ENCODE measurements around the gene PEAR1. TPM values are rescaled to one million over a fixed set of nuclear protein-coding genes. Genes with fewer than 3 reads are reported as not detected.

The PEAR1 gene
- total and polyA plus RNA-seq, 8 donors = 1.2 to 16.3 (median 2.7) TPM

- Histone ChIP-seq H3K4me3 (no peak overlapping the region), H3K9me3 (no peaks in the 10 kb centered on the region), H3K4me1 (no peaks in the 10 kb centered on the region), H3K36me3 (no peaks in the 10 kb centered on the region), H3K27me3 (peaks cover 0 to 53% (median 10%) of the 10 kb centered on the region in 3 donors), H3K27ac (no peak overlapping the region)
- no peak for TF ChIP-seq EP300 (IDR thresholded peaks at IDR 0.05)
- intact Hi-C loops (cut with DNase I; ENCODE audit: low total_unique reads) = no loop called here
- no peak for DNase-seq
- 76 to 89% (median 78%) methylated on average over 9 of the region's 9 CpGs for WGBS, 5 donors
Measured at GRCh38 chr1:156869455-156869854, 24.1 kb upstream of the PEAR1 start.

- H3K9me3 ChIP-seq = no peaks in the 10 kb centered on the region
- H3K27ac ChIP-seq = no peak overlapping the region
- 91 to 94% (median 93%) methylated on average over 16 to 18 of the region's 18 CpGs for WGBS, 5 donors
- no peak for TF ChIP-seq CTCF (IDR thresholded peaks at IDR 0.05)
- no peak for TF ChIP-seq POLR2A (IDR thresholded peaks at IDR 0.05)
- TF ChIP-seq POLR2AphosphoS5 (IDR thresholded peaks at IDR 0.05) = no peak
- TF ChIP-seq EP300 (IDR thresholded peaks at IDR 0.05) = no peak
- no peak overlapping the region for H3K4me3 ChIP-seq
- DNase-seq = no peak
- H3K36me3 ChIP-seq = no peaks in the 10 kb centered on the region
- intact Hi-C loops (cut with DNase I; ENCODE audit: low total_unique reads) = no loop called here
- peaks cover 0 to 55% (median 15%) of the 10 kb centered on the region in 3 donors for H3K27me3 ChIP-seq
- H3K4me1 ChIP-seq = no peaks in the 10 kb centered on the region
Measured at GRCh38 chr1:156873659-156874058, 19.9 kb upstream of the PEAR1 start.

GRCh38 chr1:156874142-156874541, 19.4 kb upstream of the PEAR1 start:
- WGBS, 5 donors = 72 to 89% (median 79%) methylated on average over 5 of the region's 5 CpGs
- TF ChIP-seq POLR2A (IDR thresholded peaks at IDR 0.05) (no peak), EP300 (IDR thresholded peaks at IDR 0.05) (no peak), CTCF (IDR thresholded peaks at IDR 0.05) (no peak), POLR2AphosphoS5 (IDR thresholded peaks at IDR 0.05) (no peak)
- H3K36me3 ChIP-seq = no peaks in the 10 kb centered on the region
- intact Hi-C loops (cut with DNase I; ENCODE audit: low total_unique reads) = no loop called here
- H3K27me3 ChIP-seq = peaks cover 0 to 60% (median 15%) of the 10 kb centered on the region in 3 donors
- H3K4me1 ChIP-seq = no peaks in the 10 kb centered on the region
- no peaks in the 10 kb centered on the region for H3K9me3 ChIP-seq
- no peak for DNase-seq
- no peak overlapping the region for H3K4me3 ChIP-seq
- H3K27ac ChIP-seq = no peak overlapping the region

GRCh38 chr1:156874572-156875340, 18.8 kb upstream of the PEAR1 start:
- intact Hi-C loops (cut with DNase I; ENCODE audit: low total_unique reads) = no loop called here
- Histone ChIP-seq H3K4me3 (no peak overlapping the region), H3K9me3 (no peaks in the 10 kb centered on the region), H3K27ac (no peak overlapping the region), H3K27me3 (peaks cover 0 to 66% (median 15%) of the 10 kb centered on the region in 3 donors), H3K4me1 (no peaks in the 10 kb centered on the region), H3K36me3 (no peaks in the 10 kb centered on the region)
- WGBS, 5 donors = 71 to 80% (median 78%) methylated on average over 16 of the region's 16 CpGs
- no peak for TF ChIP-seq POLR2A (IDR thresholded peaks at IDR 0.05)
- TF ChIP-seq POLR2AphosphoS5 (IDR thresholded peaks at IDR 0.05) = no peak
- TF ChIP-seq CTCF (IDR thresholded peaks at IDR 0.05) = no peak
- no peak for TF ChIP-seq EP300 (IDR thresholded peaks at IDR 0.05)
- DNase-seq = no peak

GRCh38 chr1:156875341-156875615, 18.2 kb upstream of the PEAR1 start:
- H3K4me1 ChIP-seq = no peaks in the 10 kb centered on the region
- H3K27me3 ChIP-seq = peaks cover 0 to 71% (median 15%) of the 10 kb centered on the region in 3 donors
- no peak overlapping the region for H3K27ac ChIP-seq
- H3K9me3 ChIP-seq = no peaks in the 10 kb centered on the region
- intact Hi-C loops (cut with DNase I; ENCODE audit: low total_unique reads) = no loop called here
- DNase-seq = no peak
- no peak for TF ChIP-seq POLR2AphosphoS5 (IDR thresholded peaks at IDR 0.05)
- TF ChIP-seq POLR2A (IDR thresholded peaks at IDR 0.05) = no peak
- TF ChIP-seq EP300 (IDR thresholded peaks at IDR 0.05) = no peak
- no peak for TF ChIP-seq CTCF (IDR thresholded peaks at IDR 0.05)
- no peak overlapping the region for H3K4me3 ChIP-seq
- 58 to 85% (median 73%) methylated on average over 3 to 5 of the region's 5 CpGs for WGBS, 5 donors
- no peaks in the 10 kb centered on the region for H3K36me3 ChIP-seq
